ENCODE measurements around the gene RAD21L1.

Gene RAD21L1

GRCh38 chr20:1184638-1185315 lies 41.1 kb upstream of the RAD21L1 start, which contains the start of gene TMEM74B:
TSS of gene TMEM74B (minus strand) at chr20:1184981. CDS start at chr20:1183801, 1,180 bp downstream.
- no peaks in the 10 kb centered on the region for H4K20me1 ChIP-seq (ENCODE audit: insufficient read depth)
- H2AFZ ChIP-seq (ENCODE audit: low read depth) = peak within 1 kb of the TSS; percentile 19; the same call in 1 of the 2 replicates
- TF ChIP-seq CTCF (conservative IDR thresholded peaks at IDR 0.05; ENCODE audit: low read depth, low read length) = no peak
- no peaks in the 10 kb centered on the region for H3K36me3 ChIP-seq (ENCODE audit: insufficient read depth)
- H3K4me2 ChIP-seq = peak within 1 kb of the TSS; percentile 33
- H3K9ac ChIP-seq = no peak within 1 kb of the TSS
- peaks cover 4% of the 10 kb centered on the region for H3K4me1 ChIP-seq (ENCODE audit: low read depth, poor library complexity, severe bottlenecking)
- no peak within 1 kb of the TSS for H3K27ac ChIP-seq
- no peak within 1 kb of the TSS for H3K4me3 ChIP-seq (IDR thresholded peaks at IDR 0.05; ENCODE audit: insufficient read depth, low read depth, low read length)
- H3K27me3 ChIP-seq (ENCODE audit: insufficient read depth, low read depth) = 0 out of 2 replicates have a peak, but pooled peaks cover 2% of the 10 kb centered on the region
- H3K79me2 ChIP-seq (ENCODE audit: insufficient read depth, low read depth) = no peaks in the 10 kb centered on the region

- Histone ChIP-seq H3K9ac (no peak overlapping the region), H3K27ac (no peak overlapping the region), H2AFZ (ENCODE audit: low read depth) (no peak overlapping the region; the same call in 1 of the 2 replicates), H3K79me2 (ENCODE audit: insufficient read depth, low read depth) (no peaks in the 10 kb centered on the region), H3K36me3 (ENCODE audit: insufficient read depth) (no peaks in the 10 kb centered on the region), H3K4me2 (peak overlapping the region; percentile 33; the same call in 1 of the 2 replicates), H3K4me3 (IDR thresholded peaks at IDR 0.05; ENCODE audit: insufficient read depth, low read depth, low read length) (no peak overlapping the region), H3K27me3 (ENCODE audit: insufficient read depth, low read depth) (0 out of 2 replicates have a peak, but pooled peaks cover 2% of the 10 kb centered on the region), H4K20me1 (ENCODE audit: insufficient read depth) (no peaks in the 10 kb centered on the region), H3K4me1 (ENCODE audit: low read depth, poor library complexity, severe bottlenecking) (peaks cover 4% of the 10 kb centered on the region)
- TF ChIP-seq CTCF (conservative IDR thresholded peaks at IDR 0.05; ENCODE audit: low read depth, low read length) = no peak
Measured at GRCh38 chr20:1185316-1185741, 40.5 kb upstream of the RAD21L1 start.

GRCh38 chr20:1185790-1186334 lies 40.0 kb upstream of the RAD21L1 start:
- Histone ChIP-seq H3K4me1 (ENCODE audit: low read depth, poor library complexity, severe bottlenecking) (peaks cover 4% of the 10 kb centered on the region), H3K36me3 (ENCODE audit: insufficient read depth) (no peaks in the 10 kb centered on the region), H3K4me2 (peak overlapping the region; percentile 18; the same call in 1 of the 2 replicates), H3K27me3 (ENCODE audit: insufficient read depth, low read depth) (0 out of 2 replicates have a peak, but pooled peaks cover 2% of the 10 kb centered on the region), H3K9ac (no peak overlapping the region), H2AFZ (ENCODE audit: low read depth) (peak overlapping the region; percentile 19; the same call in 1 of the 2 replicates), H4K20me1 (ENCODE audit: insufficient read depth) (no peaks in the 10 kb centered on the region), H3K27ac (no peak overlapping the region), H3K79me2 (ENCODE audit: insufficient read depth, low read depth) (no peaks in the 10 kb centered on the region), H3K4me3 (IDR thresholded peaks at IDR 0.05; ENCODE audit: insufficient read depth, low read depth, low read length) (no peak overlapping the region)
- TF ChIP-seq CTCF (conservative IDR thresholded peaks at IDR 0.05; ENCODE audit: low read depth, low read length) = peak; percentile 71

GRCh38 chr20:1186367-1186991 lies 39.4 kb upstream of the RAD21L1 start:
- no peak overlapping the region for H3K27ac ChIP-seq
- 0 out of 2 replicates have a peak, but pooled peaks cover 2% of the 10 kb centered on the region for H3K27me3 ChIP-seq (ENCODE audit: insufficient read depth, low read depth)
- H3K79me2 ChIP-seq (ENCODE audit: insufficient read depth, low read depth) = no peaks in the 10 kb centered on the region
- H4K20me1 ChIP-seq (ENCODE audit: insufficient read depth) = no peaks in the 10 kb centered on the region
- no peak overlapping the region for H2AFZ ChIP-seq (ENCODE audit: low read depth)
- peak overlapping the region; percentile 18; the same call in 1 of the 2 replicates for H3K4me2 ChIP-seq
- H3K4me3 ChIP-seq (IDR thresholded peaks at IDR 0.05; ENCODE audit: insufficient read depth, low read depth, low read length) = no peak overlapping the region
- TF ChIP-seq CTCF (conservative IDR thresholded peaks at IDR 0.05; ENCODE audit: low read depth, low read length) = no peak
- peaks cover 4% of the 10 kb centered on the region for H3K4me1 ChIP-seq (ENCODE audit: low read depth, poor library complexity, severe bottlenecking)
- no peak overlapping the region for H3K9ac ChIP-seq
- no peaks in the 10 kb centered on the region for H3K36me3 ChIP-seq (ENCODE audit: insufficient read depth)
